H1 (cell line): Measurements from ENCODE around the gene NENF. TPM values are rescaled to one million over a fixed set of nuclear protein-coding genes. Genes with fewer than 3 reads are reported as not detected.

Experiments
- FOSL1 ChIP-seq: IDR thresholded peaks from 2 replicates; pipeline ENCODE4 v1.6.1; 2011; ENCODE audit warnings: mild to moderate bottlenecking, low read depth, low read length, moderate library complexity; ENCODE audit not compliant: insufficient read depth
- polyA plus RNA-seq, 7 experiments: library from polyadenylated mRNA; depleted of rRNA in 3 of 7; stranded (reverse) in 5 of 7; unstranded in 2 of 7; fragments of >200 nt in 5 of 7; fragments of 200-250 nt in 2 of 7; gene quantifications; 1 replicate in 5 of 7; 2 replicates in 1 of 7; 4 replicates in 1 of 7; pipeline versions ENCODE4 v1.2.1 to v1.2.3, GENCODE V29; 2011 to 2013; ENCODE audit warnings: missing spikeins in 2 of 7, mixed read lengths in 2 of 7
- total RNA-seq: library from RNA; stranded (reverse); fragmentation: NEBNext Ultra II Directional; extraction: Animal tissue kit (Norgen Biotek cat#: 25700); gene quantifications from 2 replicates; pipeline ENCODE4 v1.2.1, GENCODE V29; 2021

Gene NENF
- total and polyA plus RNA-seq, 2 of the 8 experiments (the other 6 are each of a cell fraction or from before 2014, with no cell fraction given), result 27.0 to 28.0 TPM

DNA sequence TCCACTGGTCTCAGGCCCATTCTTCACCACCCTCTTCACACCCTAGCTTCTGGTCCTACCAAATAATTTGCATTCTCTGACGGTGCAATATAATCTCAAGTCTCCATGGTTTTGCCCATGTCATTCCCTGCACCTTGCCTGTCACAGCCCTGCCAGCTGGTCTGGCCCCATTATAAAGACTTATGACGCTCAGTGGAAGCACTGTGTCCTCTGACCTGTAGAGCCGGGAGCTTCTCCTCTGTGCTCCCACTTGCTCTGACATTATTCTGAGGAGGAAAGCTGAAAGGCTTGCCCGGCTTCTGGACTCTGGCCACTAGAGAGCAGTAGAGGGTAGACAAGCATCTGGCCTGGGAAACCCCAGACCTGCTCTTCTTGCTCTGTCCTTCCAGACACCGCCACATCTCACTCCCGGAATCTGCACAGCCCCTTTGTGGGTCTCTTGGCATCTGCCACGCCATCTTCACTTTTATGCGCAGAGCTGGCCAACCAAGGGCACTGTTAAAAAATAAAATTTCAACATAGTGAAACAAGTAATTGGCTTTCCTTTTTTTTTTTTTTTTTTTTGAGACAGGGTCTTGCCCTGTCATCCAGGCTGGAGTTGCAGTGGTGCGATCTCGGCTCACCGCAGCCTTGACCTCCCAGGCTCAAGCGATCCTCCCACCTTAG lies 44.4 kb downstream of the NENF start (continued):
- no peak for TF ChIP-seq FOSL1
- TF ChIP-seq, all 59 proteins: peak for 6
